Measurements from ENCODE around the gene PLD1.

The PLD1 gene

DNA sequence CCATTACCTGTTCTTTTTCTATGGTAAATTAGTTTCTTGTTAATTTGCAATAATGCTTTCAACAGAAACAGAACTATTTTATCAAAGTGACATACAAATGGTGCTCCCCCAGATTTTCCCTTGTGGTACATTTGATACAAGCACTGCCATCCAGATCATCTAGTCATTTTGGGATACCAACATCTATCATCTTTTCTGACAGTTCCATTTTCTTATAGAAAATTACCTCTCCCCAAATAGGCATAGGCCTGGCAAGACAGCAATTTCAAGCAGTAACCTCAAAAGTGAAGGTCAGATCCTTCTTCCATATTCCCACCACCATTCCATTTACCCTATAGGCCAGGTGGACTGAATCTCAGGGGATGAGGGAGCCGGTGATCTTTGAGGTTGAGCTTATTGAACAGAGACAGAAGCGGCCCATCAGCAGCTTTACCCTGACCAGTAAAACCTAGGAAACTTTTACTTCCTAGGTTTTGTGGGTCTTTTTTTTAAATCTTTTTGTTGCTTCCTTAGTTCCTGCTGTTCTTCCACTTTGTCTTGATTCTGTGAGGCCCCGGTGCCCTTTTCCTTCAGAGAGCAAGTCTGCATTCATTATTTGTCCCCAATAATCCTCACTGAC, 3.1 kb upstream of the PLD1 start:
- DNase-seq: no peak

- no peak for DNase-seq
Measured at GRCh38 chr3:171812811-171813210, 2.5 kb upstream of the PLD1 start.

DNA sequence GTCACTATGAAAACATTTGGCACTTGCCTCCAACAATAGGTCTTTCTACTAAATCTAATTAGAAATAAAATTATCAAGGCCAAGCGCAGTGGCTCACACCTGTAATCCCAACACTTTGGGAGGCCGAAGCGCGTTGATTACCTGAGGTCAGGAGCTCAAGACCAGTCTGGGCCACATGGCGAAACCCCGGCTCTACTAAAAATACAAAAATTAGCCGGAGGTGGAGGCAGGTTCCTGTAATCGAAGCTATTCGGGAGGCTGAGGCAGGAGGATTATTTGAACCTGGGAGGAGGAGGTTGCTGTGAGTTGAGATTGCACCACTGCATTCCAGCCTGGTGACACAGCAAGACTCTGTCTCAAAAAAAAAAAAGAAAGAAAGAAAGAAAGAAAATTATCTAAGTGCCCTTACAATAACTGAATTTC, 1.6 kb upstream of the PLD1 start:
- no peak for DNase-seq

- DNase-seq: no peak
Measured at GRCh38 chr3:171811295-171811912, 1.1 kb upstream of the PLD1 start.

DNA sequence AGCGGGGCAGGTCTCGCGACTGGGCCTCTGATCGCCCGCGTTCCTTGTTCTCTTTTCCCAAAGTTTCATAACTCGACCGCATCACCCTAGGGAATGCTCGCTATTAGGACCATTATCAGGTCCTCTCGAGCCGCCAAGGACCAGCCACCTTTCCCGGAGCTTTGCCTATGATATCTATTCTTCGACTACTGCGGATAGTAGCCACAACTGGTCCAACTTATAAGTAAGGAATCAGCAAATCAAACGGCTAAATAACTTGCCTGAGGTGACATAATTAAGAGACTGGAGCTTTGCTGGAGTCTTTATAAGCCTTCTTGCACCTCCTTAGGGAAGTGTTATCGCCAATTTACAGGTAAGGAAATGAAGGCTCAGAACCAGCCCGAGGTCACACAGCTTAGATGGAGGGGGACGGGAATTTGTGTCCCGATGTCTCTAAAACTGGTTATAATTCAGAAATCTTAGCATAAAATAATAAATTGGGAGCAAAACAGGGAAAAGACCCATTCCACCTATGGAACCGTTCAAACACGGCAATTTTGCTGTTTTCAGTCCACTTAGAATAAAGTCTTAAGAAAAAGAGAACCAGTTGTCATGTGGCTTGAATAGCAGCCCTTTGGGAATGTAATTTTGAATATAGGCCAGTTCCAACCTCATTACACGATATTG, 479 bp upstream of the PLD1 start:
- DNase-seq: peak; percentile 35

DNA sequence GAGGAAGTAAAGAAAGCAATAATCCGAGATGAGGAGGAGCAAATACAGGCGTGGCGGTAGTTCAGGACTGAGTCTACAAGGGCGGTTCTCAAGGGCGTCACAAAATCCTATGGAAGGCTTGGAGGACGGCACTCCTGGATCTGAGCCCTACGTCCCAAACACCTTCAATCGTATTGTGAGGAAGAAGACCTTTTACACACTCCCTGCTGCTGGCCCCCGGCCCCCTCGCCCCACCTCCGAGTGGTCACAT, 747 bp downstream of the PLD1 start:
- DNase-seq: no peak

DNA sequence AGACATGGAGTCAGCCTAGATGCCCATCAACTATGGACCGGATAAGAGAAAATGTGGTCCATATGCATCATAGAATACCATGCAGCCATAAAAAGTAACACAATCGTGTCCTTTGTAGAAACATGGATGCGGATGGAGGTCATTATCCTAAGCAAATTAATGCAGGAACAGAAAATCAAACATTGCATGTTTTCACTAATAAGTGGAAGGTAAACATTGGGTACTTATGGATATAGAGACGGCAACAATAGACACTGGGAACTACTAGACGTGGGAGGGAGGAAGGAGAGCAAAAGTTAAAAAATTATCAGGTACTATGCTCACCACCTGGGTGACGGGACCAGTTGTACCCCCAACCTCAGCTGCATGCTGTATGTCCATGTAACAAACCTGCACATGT, 2.5 kb downstream of the PLD1 start:
- DNase-seq: no peak

- no peak for DNase-seq
Measured at GRCh38 chr3:171807129-171807675, 3.1 kb downstream of the PLD1 start.

DNA sequence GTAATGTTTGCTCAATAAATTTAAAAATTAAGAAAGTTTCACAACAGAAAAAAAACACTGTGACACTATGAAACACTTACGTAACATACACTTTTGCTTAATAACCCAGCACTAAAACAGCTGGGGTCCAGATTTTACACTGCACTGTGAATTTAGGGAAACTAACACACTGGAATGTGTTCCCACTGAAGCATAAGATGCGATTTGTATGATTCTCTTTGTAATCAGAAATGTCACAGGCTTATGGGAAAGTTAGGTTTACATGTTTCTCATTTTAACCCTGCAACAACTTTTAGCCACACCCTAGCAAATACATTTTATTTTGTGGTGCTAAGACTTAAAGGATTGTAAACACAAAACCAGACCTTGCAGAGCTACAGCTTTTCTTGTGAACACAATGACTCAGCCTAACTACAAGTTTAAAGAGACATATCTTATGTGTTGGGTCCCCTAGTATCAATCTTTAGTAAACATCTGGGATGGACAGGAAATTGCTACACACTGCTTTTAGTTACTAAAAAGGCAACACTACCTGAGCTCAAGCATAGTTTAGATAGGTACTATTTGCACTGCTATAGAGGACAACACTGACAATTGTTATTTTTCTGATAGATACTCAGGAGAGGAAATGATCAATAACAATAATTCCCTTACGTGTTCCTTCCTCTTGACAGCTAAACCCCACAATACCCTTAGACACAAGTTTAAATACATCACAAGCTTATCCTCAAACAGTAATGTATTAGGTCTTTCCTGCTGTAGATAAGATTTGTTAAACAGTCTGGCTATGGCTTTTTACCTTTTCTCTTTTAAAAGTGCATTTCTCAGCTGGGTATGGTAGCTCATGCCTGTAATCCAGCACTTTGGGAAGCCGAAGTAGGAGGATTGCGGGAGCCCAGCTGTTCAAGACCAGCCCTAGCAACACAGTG, 3.8 kb downstream of the PLD1 start:
- DNase-seq: no peak

DNA sequence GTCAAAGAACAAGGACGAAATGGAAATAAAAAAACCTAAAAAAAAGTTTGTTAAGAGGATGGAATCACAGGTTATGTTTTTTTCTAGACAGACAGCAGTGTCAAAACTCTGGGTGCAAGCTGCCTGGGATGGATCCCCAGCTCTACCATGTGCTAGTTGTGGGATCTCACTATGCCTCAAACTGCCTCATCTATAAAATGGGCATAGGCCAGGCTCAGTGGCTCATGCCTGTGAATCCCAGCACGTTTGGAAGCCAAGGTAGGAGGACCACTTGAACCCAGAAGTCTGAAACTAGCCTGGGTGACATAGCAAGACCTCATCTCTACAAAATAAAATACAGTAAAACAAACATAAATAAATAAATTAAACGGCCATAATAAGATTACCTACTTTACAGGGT, 4.6 kb downstream of the PLD1 start:
- DNase-seq: no peak

- DNase-seq: no peak
Measured at GRCh38 chr3:171804618-171805389, 5.5 kb downstream of the PLD1 start.

DNA sequence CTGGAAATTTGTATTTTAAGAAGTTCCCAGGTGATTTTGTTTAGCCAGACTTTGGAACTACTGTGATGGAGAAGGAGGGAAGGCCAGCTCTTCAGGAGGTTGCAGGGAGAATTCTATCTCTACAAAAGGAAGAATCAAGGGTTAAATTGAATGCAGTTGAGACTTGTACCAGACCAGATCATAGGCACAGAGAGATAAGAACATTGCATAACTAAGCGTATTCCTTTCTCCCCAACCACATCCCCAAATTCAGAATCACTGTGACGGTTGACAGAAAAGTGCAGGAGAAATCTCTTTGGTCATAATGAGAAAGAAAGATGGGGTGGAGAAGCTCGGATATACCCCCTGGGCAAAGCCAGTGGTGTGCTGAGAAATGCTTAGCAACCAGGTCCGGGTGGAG, 7.2 kb downstream of the PLD1 start:
- DNase-seq: no peak

- DNase-seq: no peak
Measured at GRCh38 chr3:171802590-171802956, 7.7 kb downstream of the PLD1 start.

- no peak for DNase-seq
Measured at GRCh38 chr3:171801738-171802589, 8.3 kb downstream of the PLD1 start.

- no peak for DNase-seq
Measured at GRCh38 chr3:171799501-171799900, 10.8 kb downstream of the PLD1 start.

DNA sequence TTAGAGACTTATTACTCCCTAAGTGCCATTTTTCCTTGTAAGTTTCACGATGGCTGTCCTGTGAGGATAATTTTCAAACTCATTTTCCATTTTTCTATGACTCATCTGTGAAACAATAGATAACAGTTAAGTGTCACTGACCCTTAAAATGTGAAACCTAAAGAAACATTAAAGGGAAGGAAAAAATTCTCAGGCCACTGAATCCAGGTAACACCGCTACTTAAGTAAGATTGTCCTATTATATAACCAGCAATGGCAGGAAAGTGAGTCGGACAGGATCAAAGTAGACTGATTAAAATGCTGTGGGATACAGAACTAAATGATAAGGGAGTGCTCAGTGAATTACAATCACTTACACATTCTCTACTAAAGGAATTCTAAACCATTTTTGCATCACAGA, 12.4 kb downstream of the PLD1 start:
- DNase-seq: no peak

- no peak for DNase-seq
Measured at GRCh38 chr3:171797265-171797679, 13.0 kb downstream of the PLD1 start.

GRCh38 chr3:171796625-171797264, 13.5 kb downstream of the PLD1 start:
- DNase-seq: no peak

DNA sequence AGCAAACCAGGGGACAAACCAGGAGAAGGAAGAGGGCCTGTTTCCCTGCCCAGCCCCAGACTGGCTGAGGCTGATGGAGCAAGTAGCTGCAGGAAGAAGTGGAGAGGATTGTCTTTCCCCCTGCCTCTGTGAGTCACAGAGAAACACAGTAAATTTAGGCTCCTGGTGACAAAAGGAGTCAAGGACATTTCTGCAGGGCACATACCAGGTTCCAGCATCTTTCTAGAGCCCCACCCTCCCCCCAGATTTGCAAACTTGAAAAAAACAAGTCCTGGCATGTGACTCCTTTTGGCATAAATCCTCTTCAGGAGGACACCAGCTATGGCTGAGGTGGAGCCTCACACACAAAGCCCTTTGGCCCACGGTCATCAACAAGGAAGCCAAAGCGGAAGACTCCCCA, 17.8 kb downstream of the PLD1 start:
- DNase-seq: no peak

DNA sequence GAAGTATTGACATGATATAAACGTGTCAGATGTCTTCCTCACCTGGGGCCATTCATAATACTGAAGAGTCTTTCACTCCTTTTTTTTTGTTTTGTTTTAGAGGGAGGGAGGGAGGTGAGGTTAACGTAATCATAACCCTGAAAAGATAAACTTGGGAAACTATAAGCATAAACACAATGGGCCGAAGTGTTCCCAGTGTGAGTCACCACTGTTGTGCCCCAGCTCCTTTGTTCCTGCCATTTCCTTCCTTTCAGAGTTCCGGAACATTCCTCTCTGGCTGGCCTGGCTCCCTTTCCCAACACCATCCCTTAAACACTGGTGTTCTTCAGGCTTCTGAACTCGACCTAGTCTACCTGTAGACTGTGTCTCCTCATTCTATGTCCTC, 18.6 kb downstream of the PLD1 start:
- no peak for DNase-seq

Measured in NCI-H2029 treated with DMSO at 0.1 percent for 48 hours (cell line).